ENCODE measurements around the gene ISLR. TPM values are rescaled to one million over a fixed set of nuclear protein-coding genes. Genes with fewer than 3 reads are reported as not detected.

Gene ISLR
- total RNA-seq, 2 donors from 2014 or later = 36.5 to 70.7 TPM

GRCh38 chr15:74208901-74209559 is 35.5 kb downstream of the ISLR start:
- WGBS = 48% methylated on average over 11 of the region's 11 CpGs
- Histone ChIP-seq H3K27me3 (replicated peaks; ENCODE audit: insufficient read depth) (peaks cover 2% of the 10 kb centered on the region), H3K9me3 (no peaks in the 10 kb centered on the region), H3K4me1 (replicated peaks) (no peaks in the 10 kb centered on the region), H3K27ac (no peak overlapping the region), H3K36me3 (no peaks in the 10 kb centered on the region), H3K4me3 (no peak overlapping the region)
- intact Hi-C loops (cut with DNase I) = no loop called here
- TF ChIP-seq POLR2A (IDR thresholded peaks at IDR 0.05) = no peak
- TF ChIP-seq POLR2AphosphoS5 (IDR thresholded peaks at IDR 0.05) = no peak
- TF ChIP-seq, protein P1, sequence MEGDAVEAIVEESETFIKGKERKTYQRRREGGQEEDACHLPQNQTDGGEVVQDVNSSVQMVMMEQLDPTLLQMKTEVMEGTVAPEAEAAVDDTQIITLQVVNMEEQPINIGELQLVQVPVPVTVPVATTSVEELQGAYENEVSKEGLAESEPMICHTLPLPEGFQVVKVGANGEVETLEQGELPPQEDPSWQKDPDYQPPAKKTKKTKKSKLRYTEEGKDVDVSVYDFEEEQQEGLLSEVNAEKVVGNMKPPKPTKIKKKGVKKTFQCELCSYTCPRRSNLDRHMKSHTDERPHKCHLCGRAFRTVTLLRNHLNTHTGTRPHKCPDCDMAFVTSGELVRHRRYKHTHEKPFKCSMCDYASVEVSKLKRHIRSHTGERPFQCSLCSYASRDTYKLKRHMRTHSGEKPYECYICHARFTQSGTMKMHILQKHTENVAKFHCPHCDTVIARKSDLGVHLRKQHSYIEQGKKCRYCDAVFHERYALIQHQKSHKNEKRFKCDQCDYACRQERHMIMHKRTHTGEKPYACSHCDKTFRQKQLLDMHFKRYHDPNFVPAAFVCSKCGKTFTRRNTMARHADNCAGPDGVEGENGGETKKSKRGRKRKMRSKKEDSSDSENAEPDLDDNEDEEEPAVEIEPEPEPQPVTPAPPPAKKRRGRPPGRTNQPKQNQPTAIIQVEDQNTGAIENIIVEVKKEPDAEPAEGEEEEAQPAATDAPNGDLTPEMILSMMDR (IDR thresholded peaks at IDR 0.05) = no peak
- no peak for DNase-seq (ENCODE audit: low spot score)

DNA sequence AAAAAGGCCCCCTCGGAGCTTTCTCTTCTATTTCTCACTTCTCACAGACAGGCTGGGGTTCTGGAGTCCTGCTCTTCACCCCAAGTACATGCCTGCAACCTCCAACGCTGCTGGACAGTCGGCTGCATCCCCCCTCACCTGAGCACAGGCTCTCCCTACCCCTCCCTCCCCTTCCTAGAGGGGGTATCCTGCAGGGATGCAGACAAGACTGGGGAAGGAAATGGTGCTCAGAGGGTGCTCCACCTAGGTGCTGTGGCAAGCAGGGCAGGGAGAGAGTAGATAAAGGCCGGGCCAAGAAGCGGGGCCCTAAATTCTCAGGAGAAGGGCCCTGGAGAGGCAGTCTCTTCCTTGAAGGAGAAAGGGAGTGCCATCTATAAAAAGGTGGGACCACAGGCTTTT is 36.0 kb downstream of the ISLR start:
- H3K36me3 ChIP-seq = no peaks in the 10 kb centered on the region
- no peak overlapping the region for H3K27ac ChIP-seq
- WGBS = 86% methylated on average over 5 of the region's 5 CpGs
- intact Hi-C loops (cut with DNase I) = no loop called here
- peaks cover 2% of the 10 kb centered on the region for H3K27me3 ChIP-seq (replicated peaks; ENCODE audit: insufficient read depth)
- H3K4me1 ChIP-seq (replicated peaks) = no peaks in the 10 kb centered on the region
- no peaks in the 10 kb centered on the region for H3K9me3 ChIP-seq
- no peak for DNase-seq (ENCODE audit: low spot score)
- no peak overlapping the region for H3K4me3 ChIP-seq
- TF ChIP-seq, protein P1 (IDR thresholded peaks at IDR 0.05) = no peak
- TF ChIP-seq POLR2AphosphoS5 (IDR thresholded peaks at IDR 0.05) (no peak), POLR2A (IDR thresholded peaks at IDR 0.05) (no peak)

DNA sequence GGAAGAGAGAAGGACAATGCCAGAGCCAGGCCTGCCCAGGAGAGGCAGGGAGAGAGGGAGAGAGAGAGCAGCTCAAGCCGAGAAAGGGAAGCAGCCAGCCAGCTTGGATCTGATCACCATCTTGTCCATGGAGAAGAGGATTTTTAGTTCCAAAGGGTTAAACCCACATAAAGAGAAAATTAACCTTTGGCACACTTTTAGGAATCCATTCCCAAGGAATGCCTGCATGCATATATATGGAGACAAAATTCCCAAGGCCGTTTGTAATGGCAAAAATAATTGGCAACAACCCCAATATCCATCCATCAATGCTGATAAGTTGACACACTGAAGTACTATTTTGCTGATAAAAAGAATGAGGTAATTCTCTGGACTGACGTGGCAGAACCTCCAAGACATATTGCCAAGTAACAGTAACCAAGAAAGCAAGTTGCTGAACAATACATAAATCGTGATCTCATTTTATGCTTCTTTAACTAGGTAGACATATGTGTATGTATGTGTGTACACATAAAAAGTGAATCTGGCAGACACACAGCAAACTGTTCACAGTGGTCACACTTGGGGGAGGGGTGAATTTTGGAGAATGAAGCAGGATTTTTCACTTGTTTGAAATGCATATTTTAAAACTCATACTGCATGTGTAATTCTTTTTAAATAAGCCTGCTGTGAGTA is 36.6 kb downstream of the ISLR start:
- WGBS = 39% methylated on average over 4 of the region's 4 CpGs
- no peak overlapping the region for H3K27ac ChIP-seq

DNA sequence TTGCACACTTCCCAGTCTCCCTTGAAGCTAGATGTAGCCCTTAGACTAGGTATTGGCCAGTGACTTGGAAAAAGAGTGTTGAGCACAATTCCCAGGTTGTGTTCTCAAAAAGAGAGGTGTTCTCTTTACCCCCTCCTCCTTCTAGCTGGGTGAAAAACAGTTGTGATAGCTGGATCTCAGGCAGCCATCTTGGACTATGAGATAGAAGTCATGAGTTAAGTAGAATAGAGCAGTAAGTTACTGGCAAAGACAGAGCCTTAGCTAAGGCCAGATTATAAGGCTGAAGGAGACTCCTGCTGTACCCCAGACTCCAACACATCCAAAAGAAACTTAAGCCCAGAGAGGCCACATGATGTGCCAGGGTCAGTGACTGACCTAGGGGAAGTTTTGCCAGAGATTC is 37.2 kb downstream of the ISLR start:
- TF ChIP-seq POLR2AphosphoS5 (IDR thresholded peaks at IDR 0.05) (no peak), POLR2A (IDR thresholded peaks at IDR 0.05) (no peak)
- intact Hi-C loops (cut with DNase I) = no loop called here
- H3K36me3 ChIP-seq = no peaks in the 10 kb centered on the region
- DNase-seq (ENCODE audit: low spot score) = no peak
- peaks cover 2% of the 10 kb centered on the region for H3K27me3 ChIP-seq (replicated peaks; ENCODE audit: insufficient read depth)
- H3K4me3 ChIP-seq = no peak overlapping the region
- no peaks in the 10 kb centered on the region for H3K4me1 ChIP-seq (replicated peaks)
- H3K9me3 ChIP-seq = no peaks in the 10 kb centered on the region
- H3K27ac ChIP-seq = no peak overlapping the region

More for the DNA sequence above, 36.6 kb downstream of the ISLR start:
- H3K4me3 ChIP-seq = no peak overlapping the region
- no peaks in the 10 kb centered on the region for H3K4me1 ChIP-seq (replicated peaks)
- DNase-seq (ENCODE audit: low spot score) = no peak
- intact Hi-C loops (cut with DNase I) = no loop called here
- no peaks in the 10 kb centered on the region for H3K9me3 ChIP-seq
- H3K27me3 ChIP-seq (replicated peaks; ENCODE audit: insufficient read depth) = peaks cover 2% of the 10 kb centered on the region
- H3K36me3 ChIP-seq = no peaks in the 10 kb centered on the region
- TF ChIP-seq, protein P1 (IDR thresholded peaks at IDR 0.05) = no peak
- TF ChIP-seq POLR2A (IDR thresholded peaks at IDR 0.05) (no peak), POLR2AphosphoS5 (IDR thresholded peaks at IDR 0.05) (no peak)

- Histone ChIP-seq H3K27me3 (replicated peaks; ENCODE audit: insufficient read depth) (no peaks in the 10 kb centered on the region), H3K9me3 (no peaks in the 10 kb centered on the region), H3K36me3 (no peaks in the 10 kb centered on the region), H3K27ac (no peak overlapping the region), H3K4me3 (no peak overlapping the region), H3K4me1 (replicated peaks) (no peaks in the 10 kb centered on the region)
- intact Hi-C loops (cut with DNase I) = no loop called here
- no peak for DNase-seq (ENCODE audit: low spot score)
- WGBS = 100% methylated on average over 1 of the region's 1 CpG
- TF ChIP-seq POLR2A (IDR thresholded peaks at IDR 0.05) (no peak), POLR2AphosphoS5 (IDR thresholded peaks at IDR 0.05) (no peak)
- TF ChIP-seq, protein P1 (IDR thresholded peaks at IDR 0.05) = no peak
These were observed 38.1 kb downstream of the ISLR start for GRCh38 chr15:74211656-74212055.
